HepG2 (cell line): ENCODE data around the gene RARRES1. TPM values are rescaled to one million over a fixed set of nuclear protein-coding genes. Genes with fewer than 3 reads are reported as not detected.
A peak's percentile ranks its signal among the peaks of the same experiment; 100 is the strongest.

Experiments used
- ATAC-seq: fragments of 200-7000 bp; cut with Tn5 transposase; 3 replicates; pipeline ENCODE4 v1.9.1; 2020; ENCODE audit warnings: mild to moderate bottlenecking, moderate library complexity
- Bru-seq: library from RNA; stranded (reverse); fragments of 400-500 nt; gene quantifications from one replicate; lab custom pipeline; 2021; lab: Mats Ljungman, UMichigan
- BruChase-seq, 2 experiments: library from RNA; stranded (reverse); fragments of 400-500 nt; gene quantifications; one replicate each; lab custom pipeline; 2021; lab: Mats Ljungman, UMichigan
- BruUV-seq: library from RNA; stranded (reverse); fragments of 400-500 nt; replicated peaks from 2 replicates; lab custom pipeline; 2021; lab: Mats Ljungman, UMichigan
- CTCF ChIA-PET: fragments of 300-600 bp; formaldehyde crosslinking; extraction: SDS; loops from one replicate; lab custom pipeline; 2021; ENCODE audit warnings: low total read pairs, inconsistent platforms, low intra/inter-chr PET ratio; lab: Yijun Ruan, JAX
- POLR2A ChIA-PET: fragments of 350-600 bp; sonication (Branson Sonifier 250); formaldehyde crosslinking; loops from one replicate; lab custom pipeline; 2020; ENCODE audit warnings: antibody characterized with exemption, inconsistent platforms; lab: Yijun Ruan, JAX
- DNase-seq: peaks from one replicate; pipeline ENCODE4 v3.0.0-alpha.2; 2015; ENCODE audit warnings: low spot score
- FAIRE-seq: peaks from 3 replicates; lab custom pipeline; 2011; peaks lifted over from hg19 to GRCh38; lab: Jason Lieb, UNC
- H2AFZ ChIP-seq: one replicate; pipeline ENCODE4 v1.6.1; 2011; ENCODE audit warnings: low read length, inconsistent platforms
- H3K27ac ChIP-seq: fragments of 300-600 bp; 3 replicates; pipeline ENCODE4 v1.8.0; 2011; ENCODE audit warnings: mixed run types, mild to moderate bottlenecking, mixed read lengths, low read length, inconsistent platforms; ENCODE audit not compliant: insufficient read depth; ENCODE audit errors: extremely low read length
- H3K27me3 ChIP-seq, 2 experiments: fragments of 200-600 bp in 1 of 2; 2 replicates in 1 of 2; 3 replicates in 1 of 2; pipeline versions ENCODE4 v1.6.0 to v1.8.0; 2011; ENCODE audit warnings: low read length in 2 of 2, mild to moderate bottlenecking in 2 of 2, moderate library complexity in 2 of 2, inconsistent platforms in 1 of 2; ENCODE audit not compliant: insufficient read depth in 2 of 2, control insufficient read depth in 1 of 2
- H3K36me3 ChIP-seq, 2 experiments: fragments of 200-600 bp in 1 of 2; replicated peaks in 1 of 2; 2 replicates in 1 of 2; 3 replicates in 1 of 2; pipeline versions ENCODE4 v1.5.1 to v1.8.0; 2011; ENCODE audit warnings: low read length in 2 of 2, inconsistent platforms in 1 of 2; ENCODE audit not compliant: insufficient read depth in 2 of 2, control insufficient read depth in 1 of 2
- H3K4me1 ChIP-seq: 2 replicates; pipeline ENCODE4 v1.5.1; 2012; ENCODE audit warnings: low read length, inconsistent platforms; ENCODE audit not compliant: insufficient read depth
- H3K4me2 ChIP-seq: 2 replicates; pipeline ENCODE4 v1.6.0; 2011; ENCODE audit warnings: low read depth, low read length, inconsistent platforms
- H3K4me3 ChIP-seq, 3 experiments: fragments of 200-600 bp in 1 of 3; sonication (generic), shearing (Covaris generic) in 1 of 3; replicated peaks in 1 of 3; 2 replicates each; pipeline ENCODE4 v1.5.1; 2011 to 2016; ENCODE audit warnings: low read length in 3 of 3, inconsistent platforms in 2 of 3, low read depth in 2 of 3, mild to moderate bottlenecking in 2 of 3, control low read depth in 1 of 3, mixed read lengths in 1 of 3; ENCODE audit not compliant: insufficient read depth in 1 of 3
- H3K79me2 ChIP-seq: one replicate; pipeline ENCODE4 v1.6.1; 2011; ENCODE audit warnings: low read length, inconsistent platforms; ENCODE audit not compliant: insufficient read depth
- H3K9ac ChIP-seq: 2 replicates; pipeline ENCODE4 v1.6.0; 2011; ENCODE audit warnings: mild to moderate bottlenecking, low read depth, low read length, inconsistent platforms; ENCODE audit not compliant: insufficient read depth
- H3K9me3 ChIP-seq: 2 replicates; pipeline ENCODE4 v1.5.1; 2012; ENCODE audit warnings: mild to moderate bottlenecking, low read length
- H4K20me1 ChIP-seq: 2 replicates; pipeline ENCODE4 v1.6.0; 2011; ENCODE audit warnings: inconsistent platforms, mild to moderate bottlenecking, low read length, moderate library complexity; ENCODE audit not compliant: insufficient read depth
- CEBPB ChIP-seq: IDR thresholded peaks from 2 replicates; pipeline ENCODE4 v1.6.1; 2011; ENCODE audit warnings: low read depth, low read length, improper control_type of control experiment, borderline replicate concordance
- NFE2 ChIP-seq: sonication (generic); formaldehyde crosslinking; IDR thresholded peaks from 2 replicates; pipeline ENCODE4 v1.4.0; 2020; ENCODE audit warnings: missing genetic modification reagents
- SAFB2 ChIP-seq: sonication (generic); formaldehyde crosslinking; IDR thresholded peaks from 2 replicates; pipeline ENCODE4 v1.5.1; 2020; ENCODE audit warnings: missing genetic modification reagents, low read depth, mild to moderate bottlenecking, borderline replicate concordance
- ZNF12 ChIP-seq: sonication (generic); formaldehyde crosslinking; IDR thresholded peaks from 2 replicates; pipeline ENCODE4 v1.5.0; 2020; ENCODE audit warnings: missing genetic modification reagents
- ZNF207 ChIP-seq: fragments of 450-650 bp; IDR thresholded peaks from 2 replicates; pipeline ENCODE4 v1.6.1; 2016; ENCODE audit warnings: antibody characterized with exemption, borderline replicate concordance
- WGBS: methylation state at CpG from one replicate; pipeline ENCODE4 v1.1.6; 2017; ENCODE audit warnings: low lambda C conversion rate; 5-methylcytosine and 5-hydroxymethylcytosine counted together
- in situ Hi-C: cut with HindIII; loops from 2 replicates; pipeline ENCODE4 v1.10.0; 2017; ENCODE audit warnings: low pct_unique_long_range_greater_than_20kb; ENCODE audit not compliant: extremely low pct_ligation_motif_present
- intact Hi-C: fragments of 100-400 bp; cut with micrococcal nuclease; formaldehyde crosslinking; loops from one replicate; pipeline ENCODE4 v1.10.0; 2022; ENCODE audit not compliant: unreplicated experiment
- long read RNA-seq, 2 experiments: library from RNA in 1 of 2; library from polyadenylated mRNA in 1 of 2; stranded (forward) in 1 of 2; unstranded in 1 of 2; transcript quantifications; one replicate each; pipeline ENCODE4 v2.0.0, GENCODE V29; 2019 to 2022
- polyA minus RNA-seq, 3 experiments: library from RNA; depleted of rRNA, polyadenylated mRNA; stranded (reverse); fragments of >200 nt; gene quantifications; 2 replicates each; pipeline ENCODE4 v1.2.3, GENCODE V29; 2011; ENCODE audit warnings: low replicate concordance in 1 of 3
- polyA plus RNA-seq, 8 experiments: library from polyadenylated mRNA; depleted of rRNA in 3 of 8; stranded (reverse) in 7 of 8; unstranded in 1 of 8; fragments of >200 nt; fragmentation: Illumina TruSeq in 4 of 8; extraction: Trizol in 4 of 8; gene quantifications; 2 replicates each; pipeline versions ENCODE4 v1.2.1 to v1.2.3, GENCODE V29; 2011 to 2016; ENCODE audit warnings: low read depth in 4 of 8, missing spikeins in 1 of 8, mixed read lengths in 1 of 8; ENCODE audit not compliant: insufficient read depth in 1 of 8
- total RNA-seq, 5 experiments: library from RNA; depleted of rRNA; stranded (reverse); fragments of >200 nt; fragmentation: Illumina TruSeq; extraction: Trizol; gene quantifications; 2 replicates each; pipeline ENCODE4 v1.2.3, GENCODE V29; 2016; ENCODE audit warnings: low read depth in 1 of 5

RARRES1 gene
- total RNA-seq (2016; rRNA removed; fragmentation: Illumina TruSeq; extraction: Trizol): not detected in 2 replicates
- not detected in 2 replicates for total RNA-seq (2016; cell fraction: cytosol; rRNA removed; fragmentation: Illumina TruSeq; extraction: Trizol; ENCODE audit: low read depth)
- not detected in 2 replicates for total RNA-seq (2016; cell fraction: insoluble cytoplasmic fraction; rRNA removed; fragmentation: Illumina TruSeq; extraction: Trizol)
- not detected in 2 replicates for total RNA-seq (2016; cell fraction: membrane; rRNA removed; fragmentation: Illumina TruSeq; extraction: Trizol)
- total RNA-seq (2016; cell fraction: nucleus; rRNA removed; fragmentation: Illumina TruSeq; extraction: Trizol): not detected in 2 replicates
- not detected in 2 replicates for polyA plus RNA-seq (2011; rRNA removed)
- not detected in 2 replicates for polyA plus RNA-seq (2011; cell fraction: cytosol; rRNA removed)
- not detected in 2 replicates for polyA plus RNA-seq (2011; cell fraction: nucleus; rRNA removed)
- polyA plus RNA-seq (2012): not detected in 2 replicates
- not detected in 2 replicates for polyA plus RNA-seq (2016; cell fraction: cytosol; fragmentation: Illumina TruSeq; extraction: Trizol; ENCODE audit: low read depth)
- not detected in 2 replicates for polyA plus RNA-seq (2016; cell fraction: insoluble cytoplasmic fraction; fragmentation: Illumina TruSeq; extraction: Trizol; ENCODE audit: low read depth)
- polyA plus RNA-seq (2016; cell fraction: membrane; fragmentation: Illumina TruSeq; extraction: Trizol; ENCODE audit: low read depth): not detected in 2 replicates
- polyA plus RNA-seq (2016; cell fraction: nucleus; fragmentation: Illumina TruSeq; extraction: Trizol; ENCODE audit: insufficient read depth, low read depth): not detected in 2 replicates
- polyA minus RNA-seq (2011; rRNA and poly(A)+ RNA removed; ENCODE audit: low replicate concordance): 0.63 TPM in 1 of 2 replicates, not detected in the other
- polyA minus RNA-seq (2011; cell fraction: cytosol; rRNA and poly(A)+ RNA removed): not detected in 2 replicates
- not detected in 2 replicates for polyA minus RNA-seq (2011; cell fraction: nucleus; rRNA and poly(A)+ RNA removed)
- percentile 3 among the genes with signal in this experiment for Bru-seq, nascent RNA
- not detected for BruChase-seq, experiment 1, labeled RNA remaining after a 6-hour chase
- not detected for BruChase-seq, experiment 2, labeled RNA remaining after a 2-hour chase
- long read RNA-seq, experiment 1: 0 reads
- long read RNA-seq, experiment 2: 0 reads

- no peaks in the 10 kb centered on the region for H3K79me2 ChIP-seq
- H3K4me2 ChIP-seq: no peak within 1 kb of the TSS
- no peak for TF ChIP-seq ZNF12 (CRISPR knock-in tag)
- TF ChIP-seq CEBPB: peak; percentile 25; the same call in 1 of the 2 replicates
- no peak for TF ChIP-seq SAFB2 (CRISPR knock-in tag)
- no peak for TF ChIP-seq ZNF207
- TF ChIP-seq NFE2: no peak
- H3K4me3 ChIP-seq: no peak within 1 kb of the TSS
- no peak for FAIRE-seq
- H3K4me1 ChIP-seq: peaks cover 10% of the 10 kb centered on the region; the same call in 1 of the 2 replicates
- H2AFZ ChIP-seq: no peak within 1 kb of the TSS
- 96% methylated on average over 58 of the region's 101 CpGs for WGBS
- BruUV-seq: no TSS peak
- no peaks in the 10 kb centered on the region for H3K36me3 ChIP-seq
- ATAC-seq: no peak
- no peak within 1 kb of the TSS for H3K27ac ChIP-seq
- H3K9ac ChIP-seq: no peak within 1 kb of the TSS
- H3K9me3 ChIP-seq: peaks cover 4% of the 10 kb centered on the region; the same call in 1 of the 2 replicates
- CTCF ChIA-PET: no interaction called here
- no peak for DNase-seq
- no peaks in the 10 kb centered on the region for H4K20me1 ChIP-seq
- H3K27me3 ChIP-seq: no peaks in the 10 kb centered on the region
- POLR2A ChIA-PET: no interaction called here
- intact Hi-C loops: no loop called here
- in situ Hi-C loops: no loop called here
These were observed at the start of gene RARRES1 for GRCh38 chr3:158731938-158732855. Gene RARRES1, minus strand, starts transcription at chr3:158732457. Its CDS starts 42 bp downstream, at chr3:158732415.
